Measurements from ENCODE around the gene CAMK2D.

CAMK2D gene

GRCh38 chr4:113522433-113522832 is 239.1 kb downstream of the CAMK2D start:
- no peak for DNase-seq (ENCODE audit: low read depth)

- no peak for DNase-seq (ENCODE audit: low read depth)
Observed at GRCh38 chr4:113513382-113513781, 248.2 kb downstream of the CAMK2D start.

DNA sequence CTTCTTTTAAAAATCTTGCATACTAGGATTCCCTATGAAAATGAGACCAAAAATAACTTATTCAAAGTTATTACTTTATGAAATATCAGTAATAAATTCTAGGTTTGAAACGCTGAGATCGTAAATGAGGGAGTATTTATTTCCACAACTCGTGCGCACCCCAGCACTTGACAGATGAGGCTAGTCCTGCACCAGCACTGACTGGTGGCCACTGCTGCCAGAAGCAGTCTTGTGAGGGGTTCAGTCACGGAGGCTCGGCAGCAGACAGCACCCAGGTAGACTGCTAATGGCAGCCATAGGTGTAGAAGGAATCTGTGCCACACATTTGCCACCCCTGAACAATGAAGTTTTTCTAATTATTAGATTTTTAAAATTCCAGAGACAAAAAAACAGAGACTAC is 248.7 kb downstream of the CAMK2D start:
- DNase-seq (ENCODE audit: low read depth), result no peak

- no peak for DNase-seq (ENCODE audit: low read depth)
Observed at GRCh38 chr4:113511944-113512343, 249.6 kb downstream of the CAMK2D start.

- DNase-seq (ENCODE audit: low read depth), result no peak
Observed at GRCh38 chr4:113509851-113510250, 251.7 kb downstream of the CAMK2D start.

- DNase-seq (ENCODE audit: low read depth), result no peak
Observed at GRCh38 chr4:113505044-113505443, 256.5 kb downstream of the CAMK2D start.

- DNase-seq (ENCODE audit: low read depth), result no peak
Observed at GRCh38 chr4:113504422-113504821, 257.1 kb downstream of the CAMK2D start.

GRCh38 chr4:113503691-113504090 is 257.8 kb downstream of the CAMK2D start:
- no peak for DNase-seq (ENCODE audit: low read depth)

DNA sequence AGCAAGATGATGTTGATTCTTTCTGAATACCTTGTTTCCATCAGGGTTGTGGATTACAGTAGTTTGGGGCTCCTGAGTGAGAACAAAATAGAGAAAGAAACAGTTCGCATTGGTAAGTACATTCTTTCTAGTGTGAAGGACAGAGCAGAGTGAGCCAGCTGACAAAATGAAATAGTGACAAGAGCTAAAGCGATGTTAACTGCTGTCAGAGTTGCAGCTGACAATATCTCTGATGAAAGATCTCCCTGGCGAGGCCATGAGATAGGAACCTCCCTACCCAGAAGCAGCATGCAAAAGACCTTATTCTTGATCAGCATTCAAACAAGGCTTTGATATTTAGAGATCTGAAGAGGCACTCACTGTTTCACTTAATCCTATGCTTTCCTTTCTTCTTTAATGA is 258.6 kb downstream of the CAMK2D start:
- DNase-seq (ENCODE audit: low read depth), result no peak

DNA sequence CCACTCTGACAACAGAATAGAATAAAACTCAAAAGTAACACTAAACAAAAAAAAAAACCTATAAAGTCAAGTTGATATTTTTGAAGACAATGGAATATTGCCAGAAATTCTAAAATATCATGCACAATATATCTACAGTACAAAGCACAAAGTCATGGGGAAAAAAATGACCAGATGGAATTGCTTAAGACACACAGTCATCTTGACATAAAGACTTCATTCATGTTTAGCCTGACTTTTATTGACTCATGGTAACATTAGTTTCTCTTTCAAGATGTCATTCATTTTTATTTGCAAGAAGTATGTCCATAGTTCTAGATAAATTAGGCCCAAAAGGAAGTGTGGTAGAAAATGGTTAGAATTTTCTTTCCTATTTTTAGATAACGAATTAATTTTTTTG is 259.1 kb downstream of the CAMK2D start:
- peak; percentile 9 for DNase-seq (ENCODE audit: low read depth)

- no peak for DNase-seq (ENCODE audit: low read depth)
Observed at GRCh38 chr4:113500424-113500823, 261.1 kb downstream of the CAMK2D start.

GRCh38 chr4:113499696-113500095 is 261.8 kb downstream of the CAMK2D start:
- DNase-seq (ENCODE audit: low read depth), result peak; percentile 59

GRCh38 chr4:113499166-113499565 is 262.4 kb downstream of the CAMK2D start:
- DNase-seq (ENCODE audit: low read depth), result no peak

GRCh38 chr4:113497154-113497884 is 264.2 kb downstream of the CAMK2D start:
- DNase-seq (ENCODE audit: low read depth), result peak; percentile 13

DNA sequence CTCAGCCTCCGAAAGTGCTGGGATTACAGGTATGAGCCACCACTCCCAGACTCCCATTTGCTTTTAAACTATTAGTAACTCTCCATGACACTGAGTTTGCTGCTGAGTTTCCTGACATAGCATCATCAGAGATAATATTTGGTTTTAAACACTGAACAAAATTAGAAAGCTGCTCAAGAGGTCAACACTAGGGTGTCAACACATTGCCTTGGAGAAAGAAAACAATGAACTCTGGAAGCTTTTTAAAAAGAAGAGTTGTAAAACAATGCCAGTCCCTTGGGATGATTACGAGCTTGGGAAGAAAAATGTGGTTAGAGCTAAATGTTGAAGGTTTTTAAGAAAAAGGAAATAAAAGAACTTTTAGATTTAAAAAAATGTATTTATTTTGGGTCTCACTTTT is 264.8 kb downstream of the CAMK2D start:
- no peak for DNase-seq (ENCODE audit: low read depth)

GRCh38 chr4:113495790-113496189 is 265.7 kb downstream of the CAMK2D start:
- no peak for DNase-seq (ENCODE audit: low read depth)

- DNase-seq (ENCODE audit: low read depth), result no peak
Observed at GRCh38 chr4:113483131-113483530, 278.4 kb downstream of the CAMK2D start.

DNA sequence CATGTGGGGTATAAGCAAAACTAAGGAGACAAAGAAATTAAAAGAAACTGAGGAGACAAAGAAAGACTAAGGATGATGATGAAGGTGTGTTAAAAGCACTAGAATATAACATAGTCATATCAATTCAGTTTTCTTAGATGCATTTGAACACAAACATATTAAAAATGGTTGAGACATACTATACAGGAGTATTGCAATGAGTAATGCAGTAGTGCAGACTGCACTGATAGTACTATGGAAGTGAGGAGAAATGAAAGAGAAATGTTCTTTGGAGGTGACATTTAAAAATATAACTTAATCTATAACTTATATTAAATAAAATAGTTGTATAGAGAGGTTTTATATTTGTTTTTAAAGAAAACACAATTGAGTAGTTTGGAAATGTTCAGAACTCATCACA is 279.2 kb downstream of the CAMK2D start:
- no peak for DNase-seq (ENCODE audit: low read depth)

GRCh38 chr4:113481820-113482219 is 279.7 kb downstream of the CAMK2D start:
- no peak for DNase-seq (ENCODE audit: low read depth)

DNA sequence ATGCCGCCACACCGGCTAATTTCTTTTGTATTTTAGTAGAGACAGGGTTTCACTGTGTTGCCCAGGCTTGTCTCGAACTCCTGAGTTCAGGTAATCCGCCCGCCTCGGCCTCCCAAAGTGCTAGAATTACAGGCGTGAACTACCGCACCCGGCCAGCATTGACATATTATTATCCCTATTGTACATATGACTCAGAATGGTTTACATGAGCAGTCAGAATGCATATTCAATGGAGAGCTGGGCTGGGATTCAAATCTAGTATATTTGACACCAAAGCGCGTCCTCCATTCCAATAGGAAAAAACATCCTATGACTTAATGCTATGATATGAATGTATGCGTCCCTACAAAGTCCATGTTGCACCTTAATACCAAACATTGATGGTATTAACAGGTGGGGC is 281.4 kb downstream of the CAMK2D start:
- no peak for DNase-seq (ENCODE audit: low read depth)

- peak; percentile 19 for DNase-seq (ENCODE audit: low read depth)
Observed at GRCh38 chr4:113478032-113478431, 283.5 kb downstream of the CAMK2D start.

GRCh38 chr4:113476800-113477199 is 284.7 kb downstream of the CAMK2D start:
- peak; percentile 31 for DNase-seq (ENCODE audit: low read depth)

- peak; percentile 72 for DNase-seq (ENCODE audit: low read depth)
Observed at GRCh38 chr4:113474017-113474416, 287.5 kb downstream of the CAMK2D start.

GRCh38 chr4:113472864-113473263 is 288.7 kb downstream of the CAMK2D start:
- DNase-seq (ENCODE audit: low read depth), result no peak
